SHP77 treated with DMSO at 0.1 percent for 48 hours (cell line): ENCODE data around the gene PGAP6.

Experiments
- DNase-seq: peaks from one replicate; lab custom pipeline; 2025; lab: John Stamatoyannopoulos, UW

PGAP6 gene

DNA sequence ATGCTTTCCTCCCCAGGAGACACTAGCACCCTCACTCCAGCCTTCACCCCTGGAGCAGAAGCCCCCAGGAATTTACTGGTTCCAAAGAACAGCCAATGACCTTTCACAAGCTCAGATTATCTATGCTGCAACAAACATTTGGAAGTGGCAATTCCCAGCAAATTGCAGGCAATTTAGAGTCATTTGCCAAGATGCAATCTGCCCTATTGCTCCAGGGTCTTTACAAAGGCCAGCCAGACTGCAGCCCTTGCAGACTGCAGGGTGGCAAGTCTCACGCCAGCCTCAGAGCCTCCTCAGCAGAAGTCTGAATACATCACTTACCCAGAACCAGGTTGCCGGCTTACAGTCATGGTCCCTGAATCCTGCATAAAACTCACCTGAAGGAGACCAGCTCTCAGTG is 51.0 kb downstream of the PGAP6 start:
- no peak for DNase-seq

DNA sequence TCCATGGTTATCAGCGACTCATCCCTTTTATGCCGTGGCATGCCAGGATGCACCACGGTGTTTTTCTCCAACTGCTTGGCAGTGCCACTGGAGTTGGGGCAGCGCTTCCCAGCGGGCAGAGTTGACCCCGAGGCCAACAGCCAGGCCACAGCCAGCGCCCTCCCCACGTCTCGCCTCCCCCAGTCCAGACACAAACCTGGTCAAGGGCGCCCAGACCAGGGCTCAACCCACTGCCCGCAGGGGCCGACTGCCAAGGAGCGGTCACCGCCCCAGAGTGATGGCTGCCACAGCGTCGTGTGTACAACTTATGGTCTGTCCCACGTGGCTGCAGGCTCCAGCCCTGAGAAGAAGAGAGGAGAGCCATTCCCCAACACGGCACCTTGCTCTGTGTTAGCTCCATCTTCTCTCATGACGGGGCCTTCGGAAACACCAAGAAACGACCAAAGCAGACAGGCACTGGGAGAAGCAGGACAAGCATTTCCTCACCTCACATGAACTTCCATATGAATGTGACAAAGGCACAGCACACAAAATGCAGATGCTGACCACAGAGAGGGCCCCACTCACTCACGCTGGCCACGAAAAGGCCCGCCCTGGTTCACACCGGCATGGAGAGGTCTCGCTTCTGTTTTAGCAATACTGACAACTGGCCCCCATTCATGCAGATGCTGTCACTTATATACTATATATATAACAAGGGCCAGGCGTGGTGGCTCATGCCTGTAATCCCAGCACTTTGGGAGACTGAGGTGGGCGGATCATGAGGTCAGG is 56.2 kb downstream of the PGAP6 start:
- DNase-seq = no peak

DNA sequence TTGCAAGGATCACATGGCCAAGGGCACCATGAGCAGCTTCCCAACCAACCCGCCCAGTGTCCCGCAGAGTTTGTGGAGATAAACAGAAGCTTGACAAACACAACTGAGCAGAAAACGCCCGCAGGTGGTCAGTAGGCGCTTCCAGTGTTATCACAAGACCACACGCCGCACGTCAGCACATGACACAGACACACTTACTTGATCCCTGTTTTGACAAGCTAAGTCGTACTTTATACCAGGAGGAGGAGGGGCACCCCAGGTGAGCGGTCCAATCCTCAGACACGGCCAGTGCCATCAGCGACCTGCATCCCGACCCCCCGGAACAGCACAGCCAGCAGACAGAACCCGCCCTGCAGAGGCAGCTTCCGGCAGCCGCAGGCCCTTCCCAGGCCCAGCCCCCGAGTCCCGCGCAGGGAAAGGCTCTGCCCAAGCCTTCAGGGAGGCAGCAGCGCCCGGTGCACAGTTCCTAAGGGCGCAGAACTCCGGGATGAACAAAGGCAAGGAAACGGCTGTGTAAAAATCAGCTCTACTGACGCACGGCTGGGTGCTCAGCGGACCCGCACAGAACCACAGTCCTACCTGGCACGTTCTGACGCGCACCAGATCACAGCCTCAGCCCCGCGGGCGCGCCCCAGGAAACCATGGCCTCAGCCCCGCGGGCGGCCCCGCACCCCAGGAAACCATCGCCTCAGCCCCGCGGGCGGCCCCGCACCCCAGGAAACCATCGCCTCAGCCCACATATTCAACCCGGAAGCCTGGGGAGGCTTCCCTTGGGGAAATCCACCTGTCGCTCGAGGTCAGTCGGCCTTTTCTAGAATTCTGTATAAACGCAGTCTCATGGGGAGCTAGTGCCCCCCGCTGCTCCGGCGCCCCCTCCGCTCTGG is 57.1 kb downstream of the PGAP6 start:
- no peak for DNase-seq

DNA sequence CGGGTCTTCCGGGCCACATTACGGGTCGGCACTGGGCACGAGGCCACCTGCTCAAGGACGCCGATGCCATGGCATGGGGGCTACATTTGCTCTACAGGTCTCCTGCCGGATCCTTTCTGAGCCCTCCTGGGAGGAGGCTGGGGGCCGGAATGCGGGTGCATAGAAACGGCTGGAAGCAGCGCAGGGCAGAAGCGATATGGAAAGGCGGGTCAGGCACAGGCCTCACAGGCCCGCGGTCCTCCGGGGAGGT is 57.7 kb downstream of the PGAP6 start:
- DNase-seq = no peak

DNA sequence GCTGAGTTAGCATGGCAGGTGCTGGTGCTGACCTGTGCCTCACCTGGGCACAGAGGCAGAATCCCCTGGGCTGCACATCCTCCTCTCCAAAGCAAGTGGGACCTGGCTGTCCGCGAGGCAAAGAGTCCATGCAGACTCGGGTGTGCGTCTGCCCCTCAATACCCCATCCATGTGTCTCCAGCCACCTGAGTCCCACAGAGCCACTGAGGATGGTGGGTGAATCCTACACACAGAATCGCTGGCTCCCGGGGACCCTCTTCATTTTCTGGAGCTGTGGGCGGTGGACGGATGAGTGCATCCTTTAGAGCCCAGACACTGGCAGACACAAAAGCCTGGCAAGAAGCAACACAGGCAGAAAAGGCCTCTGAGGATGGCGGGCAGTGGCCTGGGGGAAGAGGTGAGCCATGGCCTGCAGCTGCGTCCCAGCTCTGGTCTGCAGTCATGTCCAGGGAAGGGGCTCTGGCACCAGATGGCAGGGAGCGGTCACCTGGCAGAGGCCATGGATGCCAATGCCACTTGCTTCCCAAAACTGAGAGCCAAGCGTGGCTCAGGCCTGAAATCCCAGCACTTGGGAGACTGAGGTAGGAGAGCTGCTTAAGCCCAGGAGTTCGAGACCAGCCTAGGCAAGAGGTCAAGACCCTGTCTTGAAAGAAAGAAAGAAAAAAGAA is 59.2 kb downstream of the PGAP6 start:
- DNase-seq = no peak

DNA sequence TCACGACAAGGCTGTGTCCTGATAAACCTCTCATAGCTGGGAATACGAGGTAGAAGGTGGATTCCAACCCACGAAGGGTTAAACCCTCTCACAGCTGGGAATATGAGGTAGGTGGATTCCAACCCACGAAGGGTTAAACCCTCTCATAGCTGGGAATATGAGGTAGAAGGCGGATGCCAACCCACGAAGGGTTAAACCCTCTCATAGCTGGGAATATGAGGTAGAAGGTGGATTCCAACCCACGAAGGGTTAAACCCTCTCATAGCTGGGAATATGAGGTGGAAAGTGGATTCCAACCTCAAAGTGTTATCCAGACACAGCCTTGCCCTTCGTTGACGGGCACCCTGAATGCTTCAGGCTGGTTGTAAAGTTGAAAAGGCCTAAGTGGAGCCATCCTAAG is 60.2 kb downstream of the PGAP6 start:
- DNase-seq = no peak
